NOMO-1 treated with dmso at 0.1 percent for 144 hours (cell line): ENCODE data around the gene GLIPR2.
A peak's percentile ranks its signal among the peaks of the same experiment; 100 is the strongest.
"Not testable (repeated sequence)": the region's sequence is repeated elsewhere in the genome, so short reads cannot be mapped to it uniquely, and the experiment has no call there.

Source experiments
- DNase-seq: peaks from one replicate; lab custom pipeline; 2025; ENCODE audit not compliant: unreplicated experiment; lab: John Stamatoyannopoulos, UW

The GLIPR2 gene

GRCh38 chr9:36161187-36161586 is 24.7 kb downstream of the GLIPR2 start:
- no peak for DNase-seq

GRCh38 chr9:36162211-36162738 is 25.7 kb downstream of the GLIPR2 start:
- DNase-seq, result no peak

- no peak for DNase-seq
These were observed 26.7 kb downstream of the GLIPR2 start for GRCh38 chr9:36163049-36163785.

- no peak for DNase-seq
These were observed 27.2 kb downstream of the GLIPR2 start for GRCh38 chr9:36163786-36164170.

GRCh38 chr9:36164372-36164771 is 27.8 kb downstream of the GLIPR2 start:
- no peak for DNase-seq

- no peak for DNase-seq
These were observed 28.5 kb downstream of the GLIPR2 start for GRCh38 chr9:36164989-36165388.

- no peak for DNase-seq
These were observed 29.3 kb downstream of the GLIPR2 start for GRCh38 chr9:36165826-36166167.

GRCh38 chr9:36166168-36166927 is 29.8 kb downstream of the GLIPR2 start:
- DNase-seq, result peak; percentile 92

- no peak for DNase-seq
These were observed 32.6 kb downstream of the GLIPR2 start, which contains the start of gene CCIN for GRCh38 chr9:36169166-36169565. CCIN (plus strand) TSS chr9:36169388; CDS start chr9:36169503, 115 bp downstream.

- DNase-seq, result peak; percentile 79
These were observed 33.2 kb downstream of the GLIPR2 start for GRCh38 chr9:36169708-36170107.

GRCh38 chr9:36170531-36170930 is 34.0 kb downstream of the GLIPR2 start:
- DNase-seq, result no peak

GRCh38 chr9:36173861-36174260 is 37.3 kb downstream of the GLIPR2 start:
- DNase-seq, result no peak

GRCh38 chr9:36174271-36174670 is 37.7 kb downstream of the GLIPR2 start:
- DNase-seq, result no peak

- no peak for DNase-seq
These were observed 38.2 kb downstream of the GLIPR2 start for GRCh38 chr9:36174731-36175130.

GRCh38 chr9:36175209-36175608 is 38.7 kb downstream of the GLIPR2 start:
- DNase-seq, result not testable (repeated sequence)

GRCh38 chr9:36176496-36176895 is 40.0 kb downstream of the GLIPR2 start:
- not testable (repeated sequence) for DNase-seq

- no peak for DNase-seq
These were observed 41.0 kb downstream of the GLIPR2 start for GRCh38 chr9:36177571-36177970.

GRCh38 chr9:36180243-36180642 is 43.7 kb downstream of the GLIPR2 start:
- DNase-seq, result not testable (repeated sequence)

- DNase-seq, result no peak
These were observed 50.9 kb downstream of the GLIPR2 start for GRCh38 chr9:36187414-36187813.

GRCh38 chr9:36188212-36188611 is 51.7 kb downstream of the GLIPR2 start:
- DNase-seq, result no peak

- DNase-seq, result no peak
These were observed 53.4 kb downstream of the GLIPR2 start for GRCh38 chr9:36189976-36190375.
